Activated gamma-delta T cell treated with anti-CD3 and anti-CD28 coated beads, Interleukin-2, amount 50 U/mL, for 16 hours (primary cell): ENCODE results near the gene ATPAF2.
"Not testable (repeated sequence)": the region's sequence is repeated elsewhere in the genome, so short reads cannot be mapped to it uniquely, and the experiment has no call there.

Experiments
- DNase-seq: peaks from one replicate; pipeline ENCODE4 v3.0.0-alpha.2; 2020; ENCODE audit warnings: low read depth

Gene ATPAF2

GRCh38 chr17:18009609-18010420, 29.2 kb downstream of the ATPAF2 start:
- no peak for DNase-seq

GRCh38 chr17:18008496-18009268, 30.3 kb downstream of the ATPAF2 start:
- DNase-seq: no peak

- DNase-seq: no peak
These were observed 32.3 kb downstream of the ATPAF2 start for GRCh38 chr17:18006495-18007239.

- no peak for DNase-seq
These were observed 33.5 kb downstream of the ATPAF2 start for GRCh38 chr17:18005496-18005895.

- DNase-seq: no peak
These were observed 34.1 kb downstream of the ATPAF2 start for GRCh38 chr17:18004884-18005305.

GRCh38 chr17:18004345-18004744, 34.6 kb downstream of the ATPAF2 start:
- DNase-seq: no peak

GRCh38 chr17:18002171-18002570, 36.8 kb downstream of the ATPAF2 start:
- DNase-seq: no peak

- DNase-seq: no peak
These were observed 38.9 kb downstream of the ATPAF2 start for GRCh38 chr17:18000030-18000408.

GRCh38 chr17:17999364-18000029, 39.5 kb downstream of the ATPAF2 start:
- no peak for DNase-seq

GRCh38 chr17:17998934-17999333, 40.0 kb downstream of the ATPAF2 start:
- DNase-seq: no peak

GRCh38 chr17:17995887-17996286, 43.1 kb downstream of the ATPAF2 start:
- DNase-seq: not testable (repeated sequence)

- no peak for DNase-seq
These were observed 44.5 kb downstream of the ATPAF2 start for GRCh38 chr17:17994271-17995069.

- DNase-seq: no peak
These were observed 45.1 kb downstream of the ATPAF2 start for GRCh38 chr17:17993852-17994251.

- no peak for DNase-seq
These were observed 45.6 kb downstream of the ATPAF2 start for GRCh38 chr17:17993366-17993765.

- no peak for DNase-seq
These were observed 48.7 kb downstream of the ATPAF2 start for GRCh38 chr17:17990282-17990681.

GRCh38 chr17:17989618-17990017, 49.4 kb downstream of the ATPAF2 start:
- DNase-seq: no peak

- DNase-seq: no peak
These were observed 49.9 kb downstream of the ATPAF2 start for GRCh38 chr17:17989081-17989480.

GRCh38 chr17:17988427-17988945, 50.5 kb downstream of the ATPAF2 start:
- no peak for DNase-seq

GRCh38 chr17:17987901-17988300, 51.1 kb downstream of the ATPAF2 start:
- no peak for DNase-seq

GRCh38 chr17:17987187-17987896, 51.6 kb downstream of the ATPAF2 start:
- no peak for DNase-seq
